GM19468 (cell line): ENCODE data around the gene PPM1E.

Source experiments
- ATAC-seq: cut with Tn5 transposase; IDR thresholded peaks from one replicate; pipeline ENCODE4 v1.9.1; 2021; ENCODE audit warnings: mild to moderate bottlenecking, moderate library complexity, moderate number of reproducible peaks; ENCODE audit not compliant: unreplicated experiment; ENCODE audit errors: extremely low read depth

The PPM1E gene

DNA sequence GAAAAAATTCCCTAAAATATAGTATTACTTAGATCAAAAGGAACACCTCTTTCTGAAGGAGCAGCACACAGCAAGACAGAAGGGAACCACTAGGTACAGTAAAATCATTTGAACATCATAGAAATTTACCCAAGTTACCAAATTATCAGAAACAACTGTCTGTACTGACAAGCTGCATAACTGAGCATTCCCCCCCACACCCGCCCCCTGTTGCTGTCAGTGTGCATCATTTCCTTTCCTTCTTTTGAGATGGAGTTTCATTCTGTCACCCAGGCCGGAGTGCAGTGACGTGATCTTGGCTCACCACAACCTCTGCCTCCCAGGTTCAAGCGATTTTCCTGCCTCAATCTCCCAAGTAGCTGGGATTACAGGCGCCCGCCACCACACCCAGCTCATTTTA lies 230.3 kb downstream of the PPM1E start:
- ATAC-seq = no peak

DNA sequence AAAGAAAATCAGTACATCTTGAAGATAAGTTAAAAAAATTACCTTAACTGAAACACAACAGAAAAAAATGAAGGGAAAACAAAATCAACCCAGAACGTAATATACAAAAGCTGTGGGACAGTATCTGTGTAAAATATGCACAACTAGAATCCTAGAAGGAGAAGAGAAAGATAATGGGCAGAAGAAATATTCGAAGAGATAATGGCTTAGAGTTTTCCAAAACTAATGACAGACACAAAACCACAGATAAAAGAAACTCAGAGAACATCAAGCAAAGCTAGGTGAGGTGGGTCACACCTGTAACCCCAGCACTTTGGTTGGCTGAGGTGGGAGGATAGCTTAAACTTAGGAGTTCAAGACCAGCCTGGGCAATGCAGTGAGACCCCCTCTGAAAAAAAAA lies 234.0 kb downstream of the PPM1E start:
- no peak for ATAC-seq

DNA sequence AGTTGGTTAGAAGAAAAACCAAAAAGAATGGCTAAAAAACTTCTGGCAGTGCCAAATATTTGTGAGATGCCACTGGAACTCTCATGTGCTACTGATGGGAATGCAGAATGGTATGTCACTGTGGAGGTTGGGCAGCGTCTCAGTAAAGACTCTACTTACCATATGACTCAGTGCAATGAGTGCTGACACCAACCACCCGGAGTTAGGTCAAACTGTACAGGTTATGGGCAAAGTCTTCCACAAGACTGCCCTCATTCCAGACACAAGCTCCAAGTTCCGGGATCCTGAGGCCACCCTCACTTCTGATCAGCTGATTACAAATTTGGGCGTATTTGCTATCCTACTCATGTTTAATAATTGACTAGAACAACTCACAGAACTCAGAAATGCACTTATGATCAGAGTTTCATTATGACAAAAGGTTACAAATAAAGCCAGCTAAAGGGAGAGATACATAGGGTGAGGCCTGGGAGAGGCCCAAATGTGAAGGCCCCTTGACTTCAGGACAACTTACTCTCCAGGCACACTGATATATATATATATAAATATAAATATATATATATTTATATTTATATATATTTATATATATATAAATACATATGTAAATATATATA lies 236.2 kb downstream of the PPM1E start:
- no peak for ATAC-seq

DNA sequence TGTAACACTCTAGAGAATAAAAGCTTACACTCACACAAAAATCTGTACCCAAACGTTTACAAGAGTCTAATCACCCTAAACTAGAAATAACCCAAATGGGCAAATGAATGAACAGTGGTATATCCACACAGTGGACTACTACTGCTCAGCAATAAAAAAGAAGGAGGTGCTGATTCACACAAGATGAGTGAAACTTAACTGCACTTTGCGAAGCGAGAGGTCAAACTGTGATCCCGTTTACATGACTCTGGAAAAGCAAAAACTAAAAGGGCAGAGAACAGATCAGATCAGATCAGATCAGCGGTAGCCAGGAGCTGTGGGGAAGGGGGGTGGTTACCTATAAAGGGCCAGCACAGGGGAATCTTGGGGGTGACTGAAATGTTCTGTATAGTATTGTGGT lies 237.7 kb downstream of the PPM1E start:
- ATAC-seq = no peak

DNA sequence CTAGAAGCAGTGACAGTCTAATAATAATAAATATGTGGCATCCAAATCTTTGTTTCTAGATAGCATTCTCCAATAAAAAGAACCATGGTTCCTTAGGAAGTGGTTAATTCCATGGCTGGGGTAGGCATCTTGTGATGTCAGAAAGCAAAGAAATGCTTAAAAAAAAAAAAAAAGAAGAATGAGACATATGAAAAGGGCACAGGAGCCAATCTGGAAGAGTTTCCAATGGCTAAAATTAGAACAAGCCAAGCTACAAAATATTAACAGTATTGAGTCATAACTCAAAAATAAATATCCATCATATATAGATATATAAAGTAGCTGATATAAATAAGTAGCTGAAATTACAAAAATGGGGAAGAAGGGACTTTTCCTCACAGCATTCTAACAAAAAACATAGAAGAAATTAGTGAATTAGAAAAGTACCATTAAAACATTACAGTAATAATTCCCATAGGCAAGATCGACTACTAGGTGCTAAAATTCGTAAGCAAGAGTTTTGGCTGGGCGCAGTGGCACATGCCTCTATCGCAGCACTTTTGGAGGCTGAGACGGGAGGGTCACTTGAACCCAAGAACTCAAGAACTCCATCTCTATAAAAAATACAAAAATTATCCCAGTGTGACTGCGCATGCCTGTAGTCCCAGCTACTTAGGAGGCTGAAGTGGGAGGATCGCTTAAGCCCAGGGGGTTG lies 239.7 kb downstream of the PPM1E start:
- no peak for ATAC-seq

DNA sequence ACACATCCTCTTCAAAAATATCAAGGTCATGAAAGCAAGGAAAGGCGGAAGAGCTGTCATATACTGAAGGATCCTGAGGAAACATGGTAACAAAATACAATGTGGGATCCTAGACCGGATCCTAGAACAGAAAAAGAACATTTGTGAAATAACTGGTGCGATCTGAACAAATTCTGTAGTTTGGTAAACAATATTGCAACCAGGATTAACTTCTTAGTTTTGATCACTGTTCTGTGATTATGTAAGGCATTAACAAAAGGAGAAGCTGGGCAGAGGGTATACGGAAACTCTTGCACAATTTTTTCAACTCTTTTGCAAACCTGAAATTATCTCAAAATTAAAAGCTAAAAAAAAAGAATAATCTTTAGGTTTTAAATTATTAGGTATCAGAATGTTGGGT lies 241.3 kb downstream of the PPM1E start:
- no peak for ATAC-seq

DNA sequence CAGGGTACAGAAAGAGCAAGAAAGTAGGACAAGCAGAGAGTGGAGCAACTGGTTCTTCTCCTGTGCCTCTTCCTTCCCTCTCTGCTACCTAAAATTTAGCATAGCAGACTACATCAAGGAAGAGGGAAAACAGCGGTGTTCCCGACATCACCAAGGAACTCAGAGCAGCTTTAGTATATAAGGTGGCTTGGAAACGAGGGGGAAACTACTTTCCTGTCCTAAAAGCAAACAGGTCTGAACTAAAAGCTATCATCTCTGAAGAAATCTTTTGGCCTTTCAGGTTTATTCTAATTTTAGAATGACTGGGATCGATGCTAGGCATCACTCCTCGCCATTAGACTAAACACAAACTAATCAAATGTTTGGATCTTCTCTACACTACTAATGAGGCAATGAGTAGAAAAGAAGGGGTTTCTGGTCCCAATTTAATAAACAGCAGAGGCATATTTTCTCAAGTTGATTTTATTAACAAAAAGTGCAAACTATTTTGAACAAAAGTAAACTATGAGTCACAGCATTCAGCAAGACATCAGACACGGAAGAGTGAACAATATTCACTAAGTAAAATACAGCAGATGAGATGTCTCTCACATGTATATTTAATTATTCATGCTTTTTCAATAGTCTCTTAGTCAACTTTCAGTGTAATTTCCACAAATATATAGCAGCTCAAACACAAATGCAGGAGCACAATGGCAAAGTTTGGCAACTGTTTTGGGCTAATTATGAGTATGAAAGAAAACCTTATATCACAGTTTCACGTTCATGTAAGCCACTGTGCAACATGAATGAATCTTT lies 242.3 kb downstream of the PPM1E start:
- ATAC-seq = no peak

DNA sequence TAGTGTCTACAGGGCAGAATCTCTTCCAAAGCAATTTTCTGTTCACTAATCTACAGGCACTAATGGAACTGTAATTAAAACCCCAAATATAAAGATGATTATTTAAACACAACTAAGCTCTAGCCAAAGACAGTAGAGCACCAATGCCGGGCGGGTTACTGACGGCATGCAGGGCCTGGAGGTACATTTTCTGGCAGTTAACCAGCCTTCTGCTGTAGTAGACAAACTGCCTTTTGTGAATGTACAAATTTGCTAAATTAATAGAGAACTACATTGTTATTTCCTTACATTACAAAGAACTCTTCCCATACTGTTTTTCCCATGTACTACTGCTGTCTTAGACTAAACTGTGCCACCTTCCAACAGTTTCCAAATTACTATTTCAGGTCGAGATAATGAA lies 243.2 kb downstream of the PPM1E start:
- ATAC-seq = no peak

DNA sequence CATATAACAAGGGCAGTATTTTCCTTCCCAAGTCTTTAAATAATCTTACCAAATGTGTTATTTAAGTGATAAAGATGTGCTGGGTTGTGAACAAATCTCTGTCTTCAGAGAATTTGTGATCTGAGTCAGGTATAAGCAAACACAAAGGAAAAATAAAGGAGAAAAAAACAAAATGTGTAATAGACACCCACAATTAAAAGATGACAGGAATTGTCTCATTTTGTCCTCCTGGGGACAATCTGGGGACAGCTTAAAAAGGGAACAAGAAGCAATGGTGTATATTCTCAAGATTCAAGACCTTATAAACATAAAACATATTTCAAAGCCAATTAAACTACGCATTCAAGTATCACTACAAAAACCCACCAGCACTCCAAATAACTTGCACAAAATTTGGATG lies 243.8 kb downstream of the PPM1E start:
- no peak for ATAC-seq

DNA sequence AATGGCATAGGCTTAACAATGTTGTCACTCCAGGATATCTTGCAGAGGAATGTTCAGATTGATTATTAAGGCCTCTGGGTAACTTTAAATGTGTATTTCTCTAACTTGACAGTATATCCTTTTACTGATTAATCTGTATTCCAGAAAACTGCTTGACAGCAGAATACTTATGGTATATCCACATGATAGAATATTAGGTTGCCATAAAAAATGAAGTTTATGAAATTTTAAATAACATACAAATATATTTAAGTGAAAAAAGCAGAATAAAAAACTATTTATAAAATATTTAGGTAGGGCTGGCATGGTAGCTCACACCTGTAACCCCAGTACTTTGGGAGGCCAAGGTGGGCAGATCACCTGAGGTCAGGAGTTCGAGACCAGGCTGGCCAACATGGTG lies 244.4 kb downstream of the PPM1E start:
- ATAC-seq = no peak

DNA sequence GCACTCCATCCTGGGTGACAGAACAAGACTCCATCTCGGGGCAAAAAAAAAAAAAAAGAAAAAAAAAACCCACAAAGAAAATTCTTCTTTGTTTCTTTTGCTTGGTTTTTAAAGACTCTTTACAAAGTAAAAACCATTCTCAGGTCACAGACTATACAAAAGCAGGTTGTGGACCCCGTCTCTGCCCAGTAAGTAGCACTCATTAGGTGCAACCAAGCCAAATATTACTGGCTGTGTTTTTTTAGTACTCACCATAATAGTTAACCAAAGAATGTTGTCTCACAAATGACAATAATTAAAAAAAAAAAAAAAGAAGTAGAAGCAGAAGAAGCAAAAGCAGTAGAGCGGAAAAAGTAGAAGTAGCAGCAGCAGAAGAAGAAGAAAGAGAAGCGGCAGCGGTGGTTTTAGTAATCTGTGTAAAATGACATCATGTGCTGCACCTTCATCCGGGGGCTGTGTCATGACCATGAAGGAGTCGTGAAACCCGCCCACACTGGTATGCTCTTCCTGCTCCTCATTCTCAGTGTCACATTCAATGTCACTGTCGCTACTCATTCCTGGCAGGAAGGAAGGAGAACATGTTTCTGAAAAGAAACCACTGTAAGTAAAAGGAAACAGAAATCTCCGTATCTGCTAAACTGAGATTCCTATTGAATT lies 245.6 kb downstream of the PPM1E start:
- ATAC-seq = peak; percentile 84

DNA sequence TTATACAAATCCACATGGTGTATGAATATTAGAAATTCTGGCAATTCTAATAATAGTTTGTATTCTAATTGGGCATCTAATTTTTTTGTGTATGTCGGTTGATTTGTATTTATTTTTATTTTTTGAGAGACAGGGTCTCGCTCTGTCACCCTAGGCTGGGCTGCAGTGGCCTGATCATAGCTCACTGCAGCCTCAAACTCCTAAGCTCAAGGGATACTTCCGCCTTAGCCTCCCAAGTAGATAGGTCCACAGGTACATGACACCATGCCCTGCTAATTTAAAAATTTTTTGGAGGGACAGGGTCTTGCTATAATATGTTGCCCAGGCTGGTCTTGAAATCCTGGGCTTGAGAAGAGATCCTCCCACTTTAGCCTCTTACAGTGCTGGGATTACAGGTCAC lies 246.5 kb downstream of the PPM1E start:
- ATAC-seq = no peak

DNA sequence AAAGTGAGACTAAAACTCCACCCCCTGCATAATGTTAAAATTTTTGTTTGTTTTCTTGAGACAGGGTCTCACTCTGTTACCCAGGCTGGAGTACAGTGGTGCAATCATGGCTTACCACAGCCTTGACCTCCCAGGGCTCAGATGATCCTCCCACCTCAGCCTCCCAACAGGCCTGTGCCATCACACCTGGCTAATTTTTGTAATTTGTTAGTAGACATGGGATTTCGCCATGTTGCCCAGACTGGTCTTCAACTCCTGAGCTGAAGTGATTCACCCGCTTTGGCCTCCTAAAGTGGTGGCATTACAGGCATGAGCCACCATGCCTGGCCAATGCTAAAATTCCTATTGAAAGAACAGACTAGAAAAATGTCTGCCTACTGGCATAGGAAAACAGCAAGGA lies 247.2 kb downstream of the PPM1E start:
- no peak for ATAC-seq

DNA sequence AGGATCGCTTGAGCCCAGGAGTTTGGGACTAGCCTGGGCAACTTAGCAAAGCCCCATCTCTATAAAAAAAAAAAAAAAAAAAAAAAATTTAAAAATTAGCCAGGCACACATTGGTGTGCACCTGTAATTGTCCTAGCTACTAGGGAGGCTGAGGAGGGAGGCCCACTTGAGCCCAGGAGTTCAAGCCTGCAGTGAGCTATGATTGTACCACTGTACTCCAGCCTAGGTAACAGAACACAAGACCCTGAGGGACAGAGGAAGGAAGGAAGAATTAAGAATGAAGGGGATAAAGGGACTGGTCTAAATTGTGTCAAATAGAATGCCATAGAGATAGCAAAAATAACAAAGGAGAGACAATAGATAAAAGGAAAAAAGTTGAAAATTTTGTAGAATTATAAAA lies 248.2 kb downstream of the PPM1E start:
- no peak for ATAC-seq

DNA sequence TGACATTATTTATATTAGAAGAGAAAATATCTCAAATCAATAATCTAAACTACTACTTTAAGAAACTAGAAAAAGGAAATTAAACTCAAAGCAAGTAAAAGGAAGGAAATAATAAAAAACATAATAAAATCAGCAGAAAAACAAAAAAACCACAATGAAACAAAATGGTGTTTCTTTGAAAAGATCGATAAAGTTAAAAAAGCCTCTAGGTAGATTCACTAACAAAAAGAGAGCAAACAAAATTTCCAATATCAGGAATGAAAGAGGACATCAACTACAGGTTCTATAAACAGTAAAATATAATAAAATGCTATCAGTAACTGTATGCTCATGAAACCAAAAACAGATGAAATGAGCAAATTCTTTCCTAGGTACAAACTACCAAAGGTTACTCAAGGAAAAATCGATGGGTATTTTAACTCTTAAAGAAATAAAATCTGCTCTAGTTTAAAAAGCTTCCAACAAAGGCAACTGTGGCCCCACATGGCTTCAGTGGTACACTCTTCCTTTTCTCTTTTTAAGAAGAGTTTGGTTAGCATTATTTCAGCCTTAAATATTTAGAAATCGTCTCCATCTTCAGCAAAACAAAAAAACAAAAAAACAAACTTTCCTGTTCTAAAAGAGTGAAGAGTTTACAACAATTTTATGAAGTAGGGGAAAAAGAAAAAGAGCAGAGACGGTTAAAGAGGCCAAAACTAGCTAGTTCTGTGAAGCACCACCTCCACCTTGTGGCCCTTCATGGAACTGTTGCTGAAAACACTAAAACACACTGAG lies 248.9 kb downstream of the PPM1E start:
- ATAC-seq = no peak

DNA sequence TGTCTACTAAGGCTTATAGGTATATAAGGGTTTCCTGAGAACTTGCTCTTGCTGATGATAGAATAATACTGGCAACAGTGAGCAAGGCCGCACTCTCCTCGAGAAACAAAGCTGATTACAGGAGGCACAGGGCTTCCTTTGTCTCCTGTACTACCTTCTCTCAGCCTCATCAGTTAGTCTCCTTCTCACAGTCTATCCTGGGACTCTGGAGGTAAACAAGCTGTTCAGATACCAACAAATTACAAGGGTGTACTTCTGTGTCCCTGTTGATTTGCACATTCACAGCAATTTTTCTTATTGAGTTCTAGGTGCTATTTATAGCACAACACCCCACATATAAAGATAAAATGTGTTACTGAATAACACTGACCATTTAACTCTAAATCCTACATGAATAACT lies 252.3 kb downstream of the PPM1E start:
- no peak for ATAC-seq

DNA sequence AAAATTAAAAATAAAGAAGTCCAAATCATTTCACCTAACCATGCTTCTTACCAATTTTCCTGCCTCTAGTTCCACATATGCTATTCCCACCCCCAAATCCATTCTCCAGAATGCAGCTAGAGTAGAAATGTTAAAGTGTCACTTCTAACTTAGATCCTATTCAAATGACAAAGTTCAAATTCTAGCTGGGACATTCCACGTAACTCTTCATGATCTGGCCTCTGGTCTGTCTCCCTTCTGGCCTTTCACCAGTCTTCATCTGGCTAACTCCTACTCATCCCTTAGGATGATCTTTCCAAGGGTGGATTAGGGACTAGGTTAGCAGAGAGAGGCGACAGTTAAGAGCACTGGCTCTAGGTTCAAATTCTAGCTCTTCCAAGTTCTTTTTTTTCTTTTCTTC lies 253.1 kb downstream of the PPM1E start:
- no peak for ATAC-seq

DNA sequence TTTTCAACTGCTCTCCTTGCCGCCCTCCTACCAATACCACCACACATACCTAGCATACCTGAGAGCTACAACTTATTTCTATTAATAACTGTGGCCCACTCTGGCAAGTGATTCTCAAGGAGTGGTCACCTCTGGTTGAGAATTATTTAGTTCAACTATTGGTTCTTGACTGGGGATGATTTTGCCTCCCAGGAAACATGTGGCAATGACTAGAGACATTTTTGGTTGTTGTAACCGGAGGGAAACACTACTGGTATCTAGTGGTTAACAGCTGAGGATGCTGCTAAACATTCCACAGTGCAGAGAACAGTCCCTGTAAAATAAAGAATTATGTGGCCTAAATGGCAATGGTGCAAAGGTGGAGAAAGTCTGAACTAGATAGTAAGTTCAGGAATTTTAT lies 254.4 kb downstream of the PPM1E start:
- no peak for ATAC-seq

DNA sequence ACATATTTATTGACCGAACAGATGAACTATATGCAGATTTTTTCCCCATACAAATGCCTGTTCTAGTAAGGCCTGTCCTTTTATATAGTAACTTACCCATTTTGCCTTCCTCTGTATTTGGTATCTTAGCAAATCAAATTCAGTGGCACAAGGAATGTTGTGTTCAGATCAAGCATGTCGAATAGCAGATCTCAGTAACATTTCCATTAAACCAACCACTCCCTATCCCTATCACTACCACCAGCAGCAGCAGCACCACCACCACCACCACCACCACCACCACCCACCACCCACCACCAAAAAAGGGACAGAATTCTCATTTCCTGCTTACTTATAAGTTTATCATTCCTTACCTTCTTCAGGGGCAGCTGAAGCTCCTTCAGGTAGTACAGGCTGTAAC lies 256.3 kb downstream of the PPM1E start:
- ATAC-seq = no peak

DNA sequence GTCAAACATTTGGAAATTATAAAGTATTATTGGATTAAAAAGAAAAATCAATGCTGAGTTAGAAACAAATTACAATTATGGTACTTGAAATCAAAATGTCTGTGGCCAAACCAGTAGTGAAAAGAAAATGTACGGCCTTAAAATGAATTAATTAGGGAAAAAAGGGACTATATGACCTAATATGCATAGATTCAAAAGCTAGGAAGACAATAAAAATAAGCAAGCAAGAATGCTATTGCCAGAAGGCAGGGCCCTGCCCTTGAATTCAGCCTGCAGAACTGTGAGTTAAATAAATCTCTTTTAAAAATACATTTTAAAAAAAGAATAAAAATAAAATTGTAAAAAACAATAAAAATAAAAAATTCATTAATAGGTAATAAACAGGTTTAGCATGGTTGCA lies 262.4 kb downstream of the PPM1E start:
- ATAC-seq = no peak
